ENCODE data around the gene INPPL1.
"Not testable (repeated sequence)": the region's sequence is repeated elsewhere in the genome, so short reads cannot be mapped to it uniquely, and the experiment has no call there.

The INPPL1 gene

DNA sequence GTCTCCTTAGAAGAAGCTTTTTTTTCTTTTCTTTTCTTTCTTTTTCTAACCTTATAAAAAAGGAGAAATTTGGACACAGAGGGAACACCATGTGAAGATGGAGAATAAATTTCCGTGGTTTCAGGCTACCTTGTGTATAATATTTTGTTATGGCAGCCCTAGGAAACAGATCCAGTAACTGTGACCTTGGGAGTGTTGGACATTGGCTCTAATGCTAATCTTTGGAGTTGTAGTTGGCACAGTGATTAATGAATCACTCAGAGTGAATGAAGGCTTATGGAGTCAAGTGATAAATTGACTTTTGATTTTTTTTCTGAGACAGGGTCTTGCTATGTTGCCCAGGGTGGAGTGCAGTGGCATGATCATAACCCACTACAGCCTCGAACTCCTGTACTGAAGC, 34.9 kb downstream of the INPPL1 start:
- H3K27ac ChIP-seq, result no peak overlapping the region
- POLR2A ChIA-PET (ENCODE audit: low non-redundant PET), result no interaction called here
- CTCF ChIA-PET, result interaction anchor here (0.5 to 0.6 kb wide), 2 partner anchors 247 to 708 kb away, joined by 3 to 5 read pairs; no protein-coding TSS in a partner anchor
- DNase-seq (ENCODE audit: low spot score), result no peak
- TF ChIP-seq, protein P1, sequence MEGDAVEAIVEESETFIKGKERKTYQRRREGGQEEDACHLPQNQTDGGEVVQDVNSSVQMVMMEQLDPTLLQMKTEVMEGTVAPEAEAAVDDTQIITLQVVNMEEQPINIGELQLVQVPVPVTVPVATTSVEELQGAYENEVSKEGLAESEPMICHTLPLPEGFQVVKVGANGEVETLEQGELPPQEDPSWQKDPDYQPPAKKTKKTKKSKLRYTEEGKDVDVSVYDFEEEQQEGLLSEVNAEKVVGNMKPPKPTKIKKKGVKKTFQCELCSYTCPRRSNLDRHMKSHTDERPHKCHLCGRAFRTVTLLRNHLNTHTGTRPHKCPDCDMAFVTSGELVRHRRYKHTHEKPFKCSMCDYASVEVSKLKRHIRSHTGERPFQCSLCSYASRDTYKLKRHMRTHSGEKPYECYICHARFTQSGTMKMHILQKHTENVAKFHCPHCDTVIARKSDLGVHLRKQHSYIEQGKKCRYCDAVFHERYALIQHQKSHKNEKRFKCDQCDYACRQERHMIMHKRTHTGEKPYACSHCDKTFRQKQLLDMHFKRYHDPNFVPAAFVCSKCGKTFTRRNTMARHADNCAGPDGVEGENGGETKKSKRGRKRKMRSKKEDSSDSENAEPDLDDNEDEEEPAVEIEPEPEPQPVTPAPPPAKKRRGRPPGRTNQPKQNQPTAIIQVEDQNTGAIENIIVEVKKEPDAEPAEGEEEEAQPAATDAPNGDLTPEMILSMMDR (conservative IDR thresholded peaks at IDR 0.05; ENCODE audit: low read depth), result no peak

DNA sequence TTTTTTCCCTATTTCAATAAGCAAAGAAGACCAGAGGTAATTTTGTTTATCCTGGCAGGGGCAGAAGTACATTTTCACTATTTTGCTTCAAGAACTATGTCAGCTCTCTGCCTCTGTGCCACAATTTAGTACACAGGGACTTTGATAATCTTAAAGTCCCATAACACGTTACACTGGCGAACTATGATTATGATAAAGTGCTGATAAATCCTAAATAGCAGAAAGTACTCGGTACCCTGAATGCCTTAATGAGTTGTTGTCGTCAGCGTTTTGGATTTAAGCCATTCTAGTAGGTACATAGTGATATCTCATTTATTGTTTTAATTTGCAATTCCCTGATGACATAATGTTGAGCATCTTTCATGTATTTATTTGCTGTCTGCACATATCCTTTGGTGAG, 36.0 kb downstream of the INPPL1 start:
- no peak overlapping the region for H3K27ac ChIP-seq
- CTCF ChIA-PET, result interaction anchor here (0.8 kb wide), 1 partner anchor 152 kb away, joined by 4 read pairs; no protein-coding TSS in a partner anchor
- POLR2A ChIA-PET (ENCODE audit: low non-redundant PET), result no interaction called here
- no peak for DNase-seq (ENCODE audit: low spot score)
- TF ChIP-seq, protein P1 (conservative IDR thresholded peaks at IDR 0.05; ENCODE audit: low read depth), result no peak

DNA sequence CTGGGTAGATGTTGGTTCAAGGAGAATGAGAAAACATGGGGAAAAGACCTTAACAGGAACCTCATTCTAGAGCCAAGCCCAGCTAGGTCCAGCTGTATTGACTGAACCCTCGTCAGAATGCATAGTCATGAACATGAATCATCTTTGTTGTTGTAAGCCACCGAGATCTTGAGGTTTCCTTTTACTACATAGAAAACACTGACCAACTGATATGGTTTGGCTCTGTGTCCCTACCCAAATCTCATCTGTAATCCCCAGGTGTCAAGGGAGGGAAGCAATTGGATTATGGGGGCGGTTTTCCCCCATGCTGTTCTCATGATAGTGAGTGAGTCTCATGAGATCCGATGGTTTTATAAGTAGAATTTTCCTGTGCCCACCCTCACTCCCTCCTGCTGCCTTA, 38.8 kb downstream of the INPPL1 start:
- H3K27ac ChIP-seq, result no peak overlapping the region
- ChIA-PET CTCF (interaction anchor here (0.6 to 0.7 kb wide), 2 partner anchors 42 to 231 kb away, joined by 3 to 6 read pairs; no protein-coding TSS in a partner anchor), POLR2A (ENCODE audit: low non-redundant PET) (no interaction called here)
- TF ChIP-seq, protein P1 (conservative IDR thresholded peaks at IDR 0.05; ENCODE audit: low read depth), result no peak
- DNase-seq (ENCODE audit: low spot score), result no peak

DNA sequence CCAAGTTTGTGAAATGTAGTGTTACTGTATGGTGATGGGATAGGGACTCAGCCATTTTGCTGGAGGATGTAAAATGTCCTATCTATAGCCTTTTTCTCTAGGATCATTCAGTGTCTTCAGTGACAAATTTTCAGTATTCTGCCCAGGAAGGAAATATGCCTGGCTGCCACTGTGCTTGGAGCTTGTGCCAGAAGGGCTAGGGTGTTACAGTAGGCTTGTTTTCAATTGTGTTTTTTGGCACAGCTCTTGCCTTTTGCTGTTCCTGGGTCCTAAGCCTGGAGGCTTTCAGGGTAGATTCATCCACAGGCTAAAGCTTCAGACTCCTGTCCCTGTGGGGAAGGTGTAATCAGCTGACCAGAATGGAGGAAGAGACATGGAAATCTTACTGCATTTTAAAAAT, 41.4 kb downstream of the INPPL1 start:
- no peak overlapping the region for H3K27ac ChIP-seq
- DNase-seq (ENCODE audit: low spot score), result no peak
- TF ChIP-seq, protein P1 (conservative IDR thresholded peaks at IDR 0.05; ENCODE audit: low read depth), result no peak
- POLR2A ChIA-PET (ENCODE audit: low non-redundant PET), result no interaction called here
- CTCF ChIA-PET, result no interaction called here

DNA sequence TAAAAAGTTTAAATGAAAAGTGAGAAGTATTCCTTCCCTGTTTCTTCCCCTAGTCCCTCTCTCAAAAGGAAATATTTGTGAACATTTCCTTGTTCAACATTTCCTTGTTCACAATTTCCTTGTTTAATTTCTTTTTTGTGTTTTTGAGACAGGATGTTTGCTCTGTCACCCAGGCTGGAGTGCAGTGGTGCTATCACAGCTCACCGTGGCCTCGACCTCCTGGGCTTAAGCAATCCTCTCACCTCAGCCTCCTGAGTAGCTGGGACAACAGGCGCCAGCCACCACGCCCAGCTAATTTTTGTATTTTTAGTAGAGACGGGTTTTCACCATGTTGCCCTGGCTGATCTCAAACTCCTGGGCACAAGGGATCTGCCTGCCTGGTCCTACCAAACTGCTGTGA, 42.4 kb downstream of the INPPL1 start:
- H3K27ac ChIP-seq; DNase-seq (ENCODE audit: low spot score): not testable (repeated sequence)
- CTCF ChIA-PET, result interaction anchor here (1.0 kb wide), 1 partner anchor 96 kb away, joined by 3 read pairs; no protein-coding TSS in a partner anchor
- POLR2A ChIA-PET (ENCODE audit: low non-redundant PET), result interaction anchor here (0.6 kb wide), 1 partner anchor 11 kb away, joined by 3 read pairs; no protein-coding TSS in a partner anchor

DNA sequence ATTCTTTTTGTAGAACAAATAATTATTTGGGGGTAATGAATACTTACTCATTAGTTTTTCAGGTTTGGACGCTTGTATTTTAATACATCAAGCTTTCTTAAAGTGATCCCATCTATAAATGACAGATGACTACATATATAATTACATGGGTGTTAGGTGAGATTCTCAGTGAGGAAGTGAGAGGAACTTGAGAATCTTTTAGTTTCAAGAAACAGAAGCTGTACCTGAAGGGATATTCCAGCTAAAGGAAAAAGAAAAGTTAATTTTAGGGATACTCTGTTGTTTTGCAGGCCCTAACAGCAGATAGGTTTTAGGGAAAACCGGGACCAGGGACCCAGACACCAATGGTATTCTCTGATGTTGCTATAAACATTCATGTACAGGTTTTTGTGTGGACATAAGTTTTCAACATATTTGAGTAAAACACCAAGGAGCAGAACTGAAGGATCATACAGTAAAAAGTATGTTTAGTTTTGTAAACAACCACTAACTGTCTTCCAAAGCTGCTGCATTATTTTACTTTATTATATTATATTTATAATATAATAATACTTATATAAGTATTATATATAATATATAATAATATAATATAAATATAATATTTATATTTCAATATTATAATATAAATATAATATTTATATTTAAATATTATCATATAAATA, 43.5 kb downstream of the INPPL1 start:
- TF ChIP-seq, protein P1 (conservative IDR thresholded peaks at IDR 0.05; ENCODE audit: low read depth), result no peak
- H3K27ac ChIP-seq, result no peak overlapping the region
- no peak for DNase-seq (ENCODE audit: low spot score)
- POLR2A ChIA-PET (ENCODE audit: low non-redundant PET), result no interaction called here
- CTCF ChIA-PET, result interaction anchor here (0.5 to 1.0 kb wide), 3 partner anchors 95 to 798 kb away, joined by 3 to 4 read pairs (median 3); no protein-coding TSS in a partner anchor

DNA sequence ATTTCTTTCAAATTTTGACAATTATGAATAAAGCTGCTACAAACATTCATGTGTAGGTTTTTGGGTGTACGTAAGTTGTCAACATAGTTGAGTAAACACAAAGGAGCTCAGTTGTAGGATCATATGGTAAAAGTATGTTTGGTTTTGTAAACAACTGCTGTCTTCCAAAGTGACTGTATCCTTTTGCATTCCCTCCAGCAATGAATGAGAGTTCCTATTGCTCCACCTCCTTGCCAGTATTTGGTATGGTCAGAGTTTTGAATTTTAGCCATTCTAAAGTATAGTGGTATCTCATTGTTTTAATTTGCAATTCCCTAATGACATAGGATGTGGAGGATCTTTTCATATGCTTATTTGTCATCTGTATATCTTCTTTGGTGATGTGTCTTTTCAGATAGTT, 47.4 kb downstream of the INPPL1 start:
- no peak for DNase-seq (ENCODE audit: low spot score)
- ChIA-PET CTCF (no interaction called here), POLR2A (ENCODE audit: low non-redundant PET) (no interaction called here)
- no peak overlapping the region for H3K27ac ChIP-seq
- TF ChIP-seq, protein P1 (conservative IDR thresholded peaks at IDR 0.05; ENCODE audit: low read depth), result no peak

Data from RWPE1 (cell line).